Measurements from ENCODE around the gene TSPEAR.

Gene TSPEAR

DNA sequence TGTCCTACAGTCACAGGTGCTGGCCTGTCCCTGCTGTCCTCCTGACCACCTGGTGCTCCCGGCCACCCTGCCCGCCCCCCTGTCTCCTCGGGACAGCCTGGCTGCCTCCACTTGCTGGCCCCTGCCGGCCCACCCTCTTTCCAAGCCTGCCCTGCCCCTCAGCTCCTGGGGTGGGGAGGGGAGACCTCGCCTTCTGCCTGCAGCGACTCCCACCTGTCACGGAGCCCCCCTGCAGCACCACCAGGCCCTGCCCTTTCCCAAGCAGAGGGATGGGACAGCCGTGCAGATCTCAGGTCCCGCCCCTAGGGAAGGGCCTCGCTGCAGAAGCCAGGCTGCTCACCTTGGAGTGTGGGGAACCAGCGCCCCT is 248.6 kb downstream of the TSPEAR start:
- Mint-ChIP-seq H3K36me3 (ENCODE audit: low read depth) (peaks cover 9% of the 10 kb centered on the region), H3K9me3 (no peaks in the 10 kb centered on the region), H3K4me3 (no peak overlapping the region), H3K4me1 (peaks cover 20% of the 10 kb centered on the region), H3K27me3 (ENCODE audit: low read depth) (peaks cover 11% of the 10 kb centered on the region), H3K27ac (no peak overlapping the region)
- TF ChIP-seq, protein P1, sequence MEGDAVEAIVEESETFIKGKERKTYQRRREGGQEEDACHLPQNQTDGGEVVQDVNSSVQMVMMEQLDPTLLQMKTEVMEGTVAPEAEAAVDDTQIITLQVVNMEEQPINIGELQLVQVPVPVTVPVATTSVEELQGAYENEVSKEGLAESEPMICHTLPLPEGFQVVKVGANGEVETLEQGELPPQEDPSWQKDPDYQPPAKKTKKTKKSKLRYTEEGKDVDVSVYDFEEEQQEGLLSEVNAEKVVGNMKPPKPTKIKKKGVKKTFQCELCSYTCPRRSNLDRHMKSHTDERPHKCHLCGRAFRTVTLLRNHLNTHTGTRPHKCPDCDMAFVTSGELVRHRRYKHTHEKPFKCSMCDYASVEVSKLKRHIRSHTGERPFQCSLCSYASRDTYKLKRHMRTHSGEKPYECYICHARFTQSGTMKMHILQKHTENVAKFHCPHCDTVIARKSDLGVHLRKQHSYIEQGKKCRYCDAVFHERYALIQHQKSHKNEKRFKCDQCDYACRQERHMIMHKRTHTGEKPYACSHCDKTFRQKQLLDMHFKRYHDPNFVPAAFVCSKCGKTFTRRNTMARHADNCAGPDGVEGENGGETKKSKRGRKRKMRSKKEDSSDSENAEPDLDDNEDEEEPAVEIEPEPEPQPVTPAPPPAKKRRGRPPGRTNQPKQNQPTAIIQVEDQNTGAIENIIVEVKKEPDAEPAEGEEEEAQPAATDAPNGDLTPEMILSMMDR (IDR thresholded peaks at IDR 0.05; ENCODE audit: unreplicated experiment in 3 of 3): no peak

DNA sequence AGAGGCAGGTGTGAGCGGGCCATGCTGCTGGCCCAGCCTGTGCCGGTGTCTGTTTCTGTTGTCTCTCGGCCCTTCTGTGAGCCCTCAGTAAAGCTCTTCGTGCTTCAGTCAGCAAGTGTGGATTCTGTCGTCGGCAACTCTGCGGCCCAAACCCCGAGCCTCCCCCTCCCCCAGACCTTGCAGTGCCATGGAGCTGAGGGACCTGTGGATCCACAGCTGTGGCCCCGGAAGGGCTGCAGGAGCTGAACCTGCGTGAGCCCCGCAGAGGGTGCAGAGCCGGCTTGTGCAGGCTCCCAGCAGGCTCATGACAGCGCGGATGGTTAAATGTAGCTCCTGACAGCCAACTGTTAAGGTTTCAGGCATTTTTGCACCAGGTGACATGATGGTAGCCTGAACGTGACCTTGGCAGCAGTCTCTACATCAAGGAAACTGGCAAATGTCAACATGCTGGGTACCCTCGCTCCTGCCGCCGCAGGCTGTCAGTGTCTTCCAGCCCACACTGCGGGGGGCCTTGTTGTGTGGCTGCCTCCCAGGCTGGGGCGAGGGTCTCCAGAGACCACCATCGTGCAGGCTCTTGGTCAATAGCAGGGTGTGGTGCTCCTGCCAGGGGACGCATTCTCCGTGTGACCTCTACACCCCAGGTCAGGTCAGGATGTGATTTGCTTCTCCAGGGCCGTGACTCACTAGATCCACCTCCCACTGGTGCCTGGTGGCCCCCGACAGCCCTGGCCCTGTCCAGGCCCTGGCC is 249.1 kb downstream of the TSPEAR start:
- Mint-ChIP-seq H3K9me3 (no peaks in the 10 kb centered on the region), H3K27ac (peak overlapping the region in 1 of 3 experiments; percentile 16), H3K4me1 (peaks cover 20% of the 10 kb centered on the region), H3K36me3 (ENCODE audit: low read depth) (peaks cover 9% of the 10 kb centered on the region), H3K27me3 (ENCODE audit: low read depth) (peaks cover 15% of the 10 kb centered on the region), H3K4me3 (no peak overlapping the region)
- TF ChIP-seq, protein P1 (IDR thresholded peaks at IDR 0.05; ENCODE audit: unreplicated experiment in 3 of 3): no peak

DNA sequence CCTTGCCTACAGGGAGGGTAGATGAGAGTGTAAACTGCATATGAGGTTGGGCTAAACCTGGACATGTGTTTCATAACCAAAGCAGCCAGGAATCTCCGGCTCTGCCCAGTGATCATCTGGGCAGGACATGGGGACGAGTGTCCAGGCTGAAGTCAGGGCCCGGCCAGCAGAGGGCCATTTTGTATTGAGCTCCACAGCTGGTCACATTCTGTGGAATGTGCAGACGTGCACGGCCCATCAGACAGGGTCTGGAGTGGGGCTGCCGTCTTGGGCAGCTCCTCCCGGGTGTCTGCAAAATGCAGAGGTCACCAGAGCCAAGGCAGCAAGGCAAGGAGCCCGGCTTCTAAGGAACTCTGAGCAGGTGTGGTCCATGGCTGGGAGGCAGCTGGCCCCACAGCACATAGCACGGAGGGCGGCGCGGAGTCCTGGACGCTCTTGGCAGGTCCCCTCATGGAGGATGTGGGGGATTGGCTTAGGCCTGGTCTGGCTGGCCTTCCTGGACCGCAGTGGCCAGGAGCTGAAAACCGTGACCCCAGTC is 249.8 kb downstream of the TSPEAR start:
- Mint-ChIP-seq H3K27me3 (ENCODE audit: low read depth) (peaks cover 10% of the 10 kb centered on the region), H3K36me3 (ENCODE audit: low read depth) (peaks cover 9% of the 10 kb centered on the region)

DNA sequence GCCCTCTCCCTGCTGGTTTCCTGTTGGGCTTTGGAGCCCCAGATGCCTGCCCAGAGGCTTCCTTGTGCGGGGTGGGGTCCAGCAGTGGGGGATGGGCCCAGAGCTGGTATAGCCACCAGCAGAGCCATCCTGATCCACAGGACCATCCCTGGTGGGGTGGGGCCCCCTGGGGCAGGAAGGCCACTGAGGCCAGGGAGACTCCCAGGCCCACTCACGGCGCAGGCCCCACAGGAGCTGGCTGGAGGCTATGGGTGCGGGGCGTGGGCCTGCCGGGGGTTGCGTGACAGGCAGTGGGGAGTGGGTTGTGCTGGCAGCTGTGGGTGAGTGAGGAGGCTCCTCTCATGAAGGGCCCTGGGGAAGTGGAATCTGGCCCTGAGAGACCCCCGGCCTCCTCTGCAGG is 250.4 kb downstream of the TSPEAR start:
- H3K9me3 Mint-ChIP-seq: no peaks in the 10 kb centered on the region
- H3K27ac Mint-ChIP-seq: no peak overlapping the region
- peaks cover 9% of the 10 kb centered on the region for H3K36me3 Mint-ChIP-seq (ENCODE audit: low read depth)
- peaks cover 20% of the 10 kb centered on the region for H3K4me1 Mint-ChIP-seq
- TF ChIP-seq, protein P1 (IDR thresholded peaks at IDR 0.05; ENCODE audit: unreplicated experiment in 3 of 3): no peak
- no peak overlapping the region for H3K4me3 Mint-ChIP-seq
- H3K27me3 Mint-ChIP-seq (ENCODE audit: low read depth): peaks cover 9% of the 10 kb centered on the region

More for the DNA sequence above, 249.8 kb downstream of the TSPEAR start:
- peak overlapping the region in 1 of 3 experiments; percentile 16 for H3K27ac Mint-ChIP-seq
- no peaks in the 10 kb centered on the region for H3K9me3 Mint-ChIP-seq
- TF ChIP-seq, protein P1 (IDR thresholded peaks at IDR 0.05; ENCODE audit: unreplicated experiment in 3 of 3): peak; percentile 18 to 48 (median 30)
- H3K4me3 Mint-ChIP-seq: no peak overlapping the region
- peaks cover 20% of the 10 kb centered on the region for H3K4me1 Mint-ChIP-seq

DNA sequence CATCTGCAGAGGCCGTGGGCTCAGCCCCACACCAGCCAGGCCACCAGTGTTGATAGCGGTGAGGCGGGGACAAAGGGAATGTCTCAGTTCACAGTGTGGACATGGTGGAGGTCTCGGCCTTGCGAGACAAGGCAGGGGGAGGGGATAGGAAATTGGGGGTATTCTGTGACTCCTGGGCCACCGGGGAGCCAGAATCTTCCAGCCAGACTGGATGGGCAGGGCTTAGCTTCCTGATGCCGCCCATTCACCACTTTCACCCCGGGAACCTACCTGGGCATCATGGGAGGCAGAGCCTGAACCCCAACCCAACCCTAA is 251.0 kb downstream of the TSPEAR start:
- peaks cover 9% of the 10 kb centered on the region for H3K36me3 Mint-ChIP-seq (ENCODE audit: low read depth)
- H3K27ac Mint-ChIP-seq: no peak overlapping the region
- peaks cover 20% of the 10 kb centered on the region for H3K4me1 Mint-ChIP-seq
- TF ChIP-seq, protein P1 (IDR thresholded peaks at IDR 0.05; ENCODE audit: unreplicated experiment in 3 of 3): no peak
- no peaks in the 10 kb centered on the region for H3K9me3 Mint-ChIP-seq
- peaks cover 7% of the 10 kb centered on the region for H3K27me3 Mint-ChIP-seq (ENCODE audit: low read depth)
- H3K4me3 Mint-ChIP-seq: no peak overlapping the region

Data from nephron (organoid).